Prostate gland (tissue), 1 donor: Measurements from ENCODE around the gene TNS4.

Experiments
- POLR2A ChIP-seq: fragments of 450-650 bp; IDR thresholded peaks from one replicate; pipeline ENCODE4 v1.6.1; 2016; ENCODE audit warnings: antibody characterized with exemption, mild to moderate bottlenecking
- POLR2AphosphoS5 ChIP-seq: sonication (generic); formaldehyde crosslinking; IDR thresholded peaks from one replicate; pipeline ENCODE4 v1.6.1; 2017; ENCODE audit warnings: antibody characterized with exemption

DNA sequence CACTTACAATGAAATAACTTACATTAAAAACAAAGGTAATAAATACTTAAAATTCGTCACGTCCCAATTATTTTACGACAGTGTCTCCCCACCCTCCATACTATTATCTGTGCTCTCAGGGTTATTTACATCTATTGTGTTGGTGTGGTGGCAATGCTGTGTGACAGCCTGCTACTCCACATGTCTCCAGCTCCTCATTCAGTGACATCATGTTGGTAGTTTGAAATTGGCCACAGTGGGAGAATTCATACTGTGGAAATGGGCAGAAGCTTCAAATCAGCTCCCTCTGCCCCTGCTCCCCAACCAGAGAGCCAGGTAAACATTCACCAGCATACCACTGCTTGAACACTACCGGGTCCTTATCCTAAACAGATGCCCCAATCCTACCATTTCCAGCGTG lies 6.3 kb downstream of the TNS4 start:
- TF ChIP-seq POLR2AphosphoS5 (no peak), POLR2A (no peak)
